NCI-H2196 (cell line): ENCODE measurements around the gene CLECL1.

Source experiments
- DNase-seq: peaks from one replicate; lab custom pipeline; 2025; ENCODE audit not compliant: unreplicated experiment; lab: John Stamatoyannopoulos, UW

The CLECL1 gene

DNA sequence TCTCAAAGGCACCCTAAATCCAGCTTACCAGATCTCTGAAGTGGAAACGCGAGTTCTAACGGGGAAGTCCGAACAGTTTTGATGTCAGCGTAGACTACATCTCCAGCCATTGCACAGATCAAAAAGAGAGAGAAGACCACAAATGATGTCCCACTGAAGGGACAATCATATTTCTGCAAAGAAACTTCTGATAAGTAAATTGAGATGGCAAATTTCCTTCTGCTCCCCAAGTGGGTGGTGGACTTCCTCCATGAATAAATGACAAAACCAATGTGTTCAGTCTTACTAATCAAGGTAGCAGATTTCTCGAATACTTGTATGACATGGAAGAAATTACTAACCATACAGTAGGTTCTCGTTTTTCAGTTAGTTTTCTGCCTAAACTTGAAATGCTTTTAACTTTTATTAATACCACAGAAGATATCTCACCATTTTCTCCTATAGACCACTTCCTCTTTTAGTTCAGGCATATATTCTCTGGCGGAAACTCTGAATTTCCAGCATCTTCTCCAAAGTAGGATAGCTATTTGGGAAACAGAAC lies at the start of gene CLECL1:
CLECL1 (minus strand) TSS at position 177 of the 541 bp plus-strand sequence.
- no peak for DNase-seq

DNA sequence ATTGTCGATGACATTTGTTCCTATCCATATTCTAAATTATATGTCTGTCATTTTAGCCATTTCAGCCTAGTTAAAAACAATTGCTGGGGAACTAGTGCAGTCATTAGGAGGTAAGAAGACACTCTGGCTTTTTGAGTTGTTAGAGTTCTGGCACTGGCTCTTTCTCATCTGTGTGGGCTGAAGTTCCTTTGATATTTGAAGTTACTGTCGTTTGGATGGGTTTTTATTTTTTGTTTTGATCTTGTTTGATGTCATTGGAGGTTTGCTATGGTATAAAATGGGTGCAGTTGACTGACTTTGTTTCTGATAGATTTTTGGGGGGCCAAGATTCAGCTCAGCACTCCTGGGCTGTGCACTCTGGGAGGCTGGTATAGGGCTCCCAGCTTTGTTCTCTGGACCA lies 48.5 kb upstream of the CLECL1 start:
- no peak for DNase-seq

DNA sequence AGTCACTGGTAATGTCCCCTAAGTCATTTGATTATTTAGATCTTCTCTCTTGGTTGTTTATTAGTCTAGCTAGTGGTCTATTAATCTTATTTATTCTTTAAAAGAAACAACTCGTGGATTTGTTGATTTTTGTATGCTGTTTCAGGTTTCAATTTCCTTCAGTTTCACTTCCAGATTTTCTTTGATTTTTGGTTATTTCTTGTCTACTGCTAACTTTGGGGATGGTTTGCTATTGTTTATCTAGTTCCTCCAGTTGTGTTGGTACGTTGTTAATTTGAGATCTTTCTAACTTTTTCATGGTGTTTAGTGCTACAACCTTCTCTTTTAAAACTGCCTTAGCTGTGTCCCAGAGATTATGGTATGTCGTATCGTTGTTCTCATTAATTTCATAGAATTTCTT lies 46.3 kb upstream of the CLECL1 start:
- no peak for DNase-seq

DNA sequence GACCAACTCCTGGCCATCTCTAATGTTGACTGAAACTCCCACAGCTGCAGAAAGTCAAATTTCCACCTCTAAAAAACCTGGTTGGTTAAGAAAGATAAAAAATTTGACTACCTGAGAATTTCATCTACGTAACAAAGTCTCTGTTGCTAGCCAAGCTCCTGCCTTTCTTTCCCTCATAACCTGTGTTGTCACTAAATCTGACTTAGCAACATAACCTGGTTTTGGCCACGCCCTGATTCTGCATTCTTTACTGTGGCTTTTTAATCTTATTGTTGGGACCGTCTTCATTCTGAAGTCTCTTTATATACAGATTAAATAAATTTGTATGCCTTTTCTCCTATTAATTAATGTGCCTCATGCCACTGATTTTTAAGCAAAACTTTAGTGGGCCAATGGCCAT lies 43.9 kb upstream of the CLECL1 start:
- DNase-seq: no peak

DNA sequence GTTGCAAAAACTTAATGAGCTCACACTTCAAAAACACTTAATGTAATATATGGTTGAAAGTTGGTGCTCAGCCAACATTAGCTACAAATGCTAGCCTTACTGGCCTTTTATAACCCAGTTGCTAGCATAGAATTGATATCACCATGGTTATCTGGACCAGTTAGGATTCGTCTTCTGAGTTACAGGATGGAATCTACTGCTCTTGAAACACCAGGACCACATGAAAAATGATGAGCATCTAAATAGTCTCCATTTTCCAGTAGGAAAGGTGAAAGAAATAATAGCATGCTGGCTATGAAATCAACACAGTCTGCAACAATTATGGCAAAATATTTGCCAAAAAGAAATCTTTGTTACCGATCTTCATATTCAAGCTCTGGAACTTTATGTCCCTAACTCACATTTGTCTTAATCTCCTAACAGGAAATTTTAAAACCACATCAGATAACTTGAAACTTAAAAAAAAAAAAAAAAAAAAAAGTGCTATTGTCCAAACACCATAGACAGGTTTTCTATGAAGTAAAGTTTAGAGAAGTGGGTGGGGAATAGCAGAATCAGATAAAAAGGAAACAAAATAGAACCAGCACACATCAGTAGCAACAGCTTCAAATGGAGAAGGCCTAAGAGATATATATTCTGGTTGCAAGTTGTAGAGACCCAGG lies 40.5 kb upstream of the CLECL1 start:
- no peak for DNase-seq

DNA sequence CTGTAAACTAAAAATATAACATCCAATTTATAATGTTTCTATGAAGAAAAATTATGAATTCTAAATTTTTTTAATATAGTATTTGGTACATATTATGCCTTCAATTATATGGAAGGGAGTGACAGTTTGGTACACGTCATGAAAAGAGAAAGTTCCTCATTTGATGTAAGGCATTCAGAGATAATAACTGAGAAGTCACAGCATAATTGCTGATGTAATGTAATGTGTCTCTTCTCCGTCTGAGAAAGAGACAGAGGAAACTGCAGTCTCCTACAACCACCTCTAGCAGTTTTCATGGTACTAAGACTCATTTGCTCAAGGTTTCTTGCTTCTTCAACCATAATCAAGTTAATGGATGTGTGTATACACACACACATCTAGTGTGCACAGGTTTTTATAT lies 30.1 kb upstream of the CLECL1 start:
- no peak for DNase-seq

DNA sequence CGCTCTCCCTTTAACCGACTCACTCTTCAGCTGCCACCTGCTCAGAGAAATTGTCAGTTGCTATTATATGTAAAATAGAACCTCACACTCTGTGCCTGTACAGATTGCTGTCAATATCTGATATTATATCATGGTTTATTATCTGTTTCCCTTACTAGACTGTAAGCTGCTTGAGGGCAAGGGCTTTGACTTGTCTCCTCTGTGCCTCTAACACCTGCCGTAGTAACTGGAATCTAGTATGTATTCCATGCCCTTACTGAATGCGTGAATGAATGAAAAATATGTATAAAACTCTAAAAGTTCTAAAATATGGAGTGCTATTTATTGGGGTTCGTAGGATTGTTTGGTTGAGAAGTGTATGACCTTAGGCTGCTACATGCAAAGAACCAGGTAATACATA lies 29.5 kb upstream of the CLECL1 start:
- no peak for DNase-seq

DNA sequence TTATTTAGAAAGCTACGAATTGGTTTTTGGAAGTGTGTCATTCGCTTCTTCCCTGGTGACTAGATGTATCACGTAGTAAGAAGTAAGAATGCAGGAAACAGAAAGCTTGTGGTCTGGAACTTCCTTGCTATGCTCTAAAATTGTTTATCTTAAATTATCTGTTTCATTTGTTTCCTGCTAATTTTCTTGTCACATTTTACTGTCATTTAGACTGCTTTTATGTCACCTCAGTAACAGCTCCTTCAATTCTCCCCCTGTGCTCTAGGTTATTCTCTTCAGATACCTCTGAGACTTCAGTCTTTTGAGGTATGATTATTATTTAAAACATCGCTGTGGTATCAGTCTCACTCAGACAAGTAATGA lies 28.5 kb upstream of the CLECL1 start:
- DNase-seq: no peak

DNA sequence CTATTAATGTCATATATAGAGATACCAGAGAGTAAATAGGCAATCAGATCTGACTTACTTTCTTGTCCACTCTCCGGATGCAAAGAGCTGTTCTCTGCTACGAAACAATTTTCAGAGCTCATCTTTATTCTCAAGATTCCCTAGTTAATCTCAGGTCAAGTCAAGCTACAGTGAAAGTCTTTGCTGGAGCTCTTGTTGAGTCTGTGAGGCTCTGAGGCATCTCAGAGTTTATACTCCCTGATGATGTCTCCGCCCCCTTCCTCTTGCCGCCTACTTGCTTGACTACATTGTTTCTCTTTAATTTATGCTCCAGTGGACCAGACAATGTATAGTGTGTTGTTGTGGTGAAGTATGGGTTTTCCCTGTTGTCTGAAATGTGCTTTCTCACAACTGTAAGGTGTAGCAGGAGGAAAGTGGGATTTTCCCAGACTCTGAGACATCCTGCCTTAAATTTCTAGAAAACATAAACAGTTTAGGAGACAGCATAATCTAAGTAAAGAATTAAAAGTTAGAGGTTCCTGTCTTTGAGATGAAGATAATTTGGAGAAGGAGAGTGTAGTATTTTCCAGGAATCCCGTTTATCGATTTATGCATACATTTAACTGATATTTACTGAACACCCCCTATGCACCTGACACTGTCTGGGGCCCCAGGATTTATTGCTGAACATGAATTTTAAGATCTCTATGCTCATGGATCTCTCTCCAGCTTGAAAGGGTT lies 28.0 kb upstream of the CLECL1 start, which contains the start of gene CD69:
CD69 (minus strand) TSS at position 203 of the 720 bp plus-strand sequence; CDS start at position 122, 81 bp downstream.
- DNase-seq: no peak

DNA sequence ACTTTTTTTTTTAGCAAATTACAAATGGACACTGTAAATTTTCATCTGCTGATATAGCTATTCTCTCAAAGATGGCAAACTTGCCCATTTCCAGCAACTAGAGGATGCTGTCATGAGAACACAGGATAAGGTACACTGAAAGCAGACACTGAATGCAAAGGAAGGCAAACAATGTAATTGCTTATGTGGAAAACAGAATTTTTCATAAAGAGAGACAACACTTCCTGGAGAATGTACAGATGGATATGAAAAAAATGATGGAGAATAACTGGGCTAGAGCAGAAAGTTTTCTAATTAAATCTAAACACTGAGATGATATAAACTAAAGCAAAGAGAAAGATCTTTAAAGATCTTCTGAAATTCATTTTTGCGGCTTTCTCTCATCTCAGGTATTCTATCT lies 27.2 kb upstream of the CLECL1 start:
- no peak for DNase-seq

DNA sequence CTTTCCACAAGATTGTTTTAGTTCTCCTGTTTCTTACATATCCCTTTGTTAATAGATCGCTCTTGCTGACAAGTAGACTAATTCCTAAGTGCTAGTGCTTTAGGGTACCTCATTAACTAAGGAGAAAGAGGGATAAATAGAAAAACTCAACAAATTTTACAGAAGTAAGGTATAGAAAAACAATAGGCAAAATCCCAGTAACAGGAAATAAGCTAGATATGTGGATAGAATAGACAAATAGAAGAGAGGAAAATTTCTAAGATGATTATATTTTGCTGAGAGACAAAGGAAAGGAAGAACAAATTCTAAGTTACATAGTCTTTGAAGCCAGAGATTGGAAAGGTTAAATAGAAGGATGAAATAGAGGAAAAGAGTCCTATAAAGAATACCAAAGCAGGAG lies 26.8 kb upstream of the CLECL1 start:
- no peak for DNase-seq

DNA sequence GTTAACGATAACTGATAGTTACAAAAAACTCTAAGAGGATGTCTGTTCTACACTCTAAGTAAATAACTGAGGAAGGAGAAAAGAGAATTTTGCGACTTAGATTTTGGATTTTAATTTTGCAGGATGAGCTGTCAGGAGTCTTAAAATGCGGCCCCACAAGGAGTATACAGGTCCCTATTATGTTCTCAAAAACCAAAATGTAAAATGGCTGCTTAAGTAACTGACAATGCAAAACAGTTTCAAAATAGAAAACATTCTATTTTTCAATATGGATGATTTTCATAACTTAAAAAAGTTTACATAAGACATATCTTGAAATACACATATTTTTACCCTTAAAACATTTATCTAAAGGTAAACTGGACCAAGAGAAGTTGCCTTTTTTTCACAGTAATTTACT lies 25.2 kb upstream of the CLECL1 start:
- no peak for DNase-seq

DNA sequence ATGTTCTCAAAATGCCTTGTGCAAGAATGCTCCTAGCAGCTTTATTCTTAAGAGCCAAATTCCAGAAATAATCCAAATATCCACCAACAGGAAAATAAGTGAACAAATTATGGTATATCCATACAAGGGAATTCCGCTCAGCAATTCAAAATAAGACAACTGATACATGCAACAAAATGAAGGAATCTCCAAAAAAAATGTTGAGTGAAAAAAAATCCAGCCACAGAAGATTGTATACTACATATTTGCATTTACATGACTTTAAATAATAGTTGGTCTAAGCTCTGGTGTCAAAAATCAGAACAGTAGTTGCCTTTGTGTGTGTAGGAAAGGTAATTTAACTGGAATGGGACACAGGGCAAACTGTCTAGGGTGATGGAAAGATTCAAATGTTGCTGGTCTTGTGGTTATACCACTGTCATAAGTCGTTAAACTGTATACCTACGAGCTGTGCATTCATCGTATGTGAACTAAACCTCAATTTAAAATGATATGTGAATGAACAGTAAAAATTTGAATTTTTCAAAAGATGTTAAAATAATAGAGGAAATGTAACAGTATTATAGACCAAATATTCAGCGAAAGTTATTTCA lies 24.6 kb upstream of the CLECL1 start:
- DNase-seq: no peak

DNA sequence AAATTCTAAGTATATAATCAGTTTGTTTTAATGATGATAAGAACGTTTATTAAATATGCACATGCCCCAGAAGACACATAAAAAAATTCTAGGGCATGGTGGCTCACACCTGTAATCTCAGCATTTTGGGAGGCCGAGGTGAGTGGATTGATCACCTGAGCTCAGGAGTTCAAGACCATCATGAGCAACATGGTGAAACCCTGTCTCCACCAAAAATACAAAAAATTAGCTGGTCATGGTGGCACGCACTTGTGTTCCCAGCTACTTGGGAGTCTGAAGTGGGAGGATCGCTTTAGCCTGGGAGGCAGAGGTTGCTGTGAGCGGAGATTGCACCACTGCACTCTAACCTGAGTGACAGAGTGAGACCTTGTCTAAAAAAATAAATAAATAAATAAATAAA lies 23.8 kb upstream of the CLECL1 start:
- no peak for DNase-seq

DNA sequence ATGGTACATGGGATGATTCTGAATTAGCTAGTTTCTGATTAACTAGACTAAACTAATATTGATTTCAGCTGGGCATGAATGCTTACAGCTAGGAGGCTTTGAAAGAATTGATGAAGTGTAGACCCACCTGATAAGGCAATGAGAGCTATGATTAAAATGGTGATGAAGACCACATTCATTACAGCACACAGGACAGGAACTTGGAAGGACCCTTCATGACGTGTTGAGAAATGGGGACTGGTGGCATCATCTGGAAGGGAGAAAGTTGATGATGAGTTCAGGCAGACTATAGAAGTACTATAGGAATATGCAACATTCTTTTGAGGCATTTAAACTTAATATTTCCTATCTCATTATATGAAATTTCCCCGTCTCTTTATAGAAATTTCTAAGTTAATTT lies 23.3 kb upstream of the CLECL1 start:
- DNase-seq: no peak

DNA sequence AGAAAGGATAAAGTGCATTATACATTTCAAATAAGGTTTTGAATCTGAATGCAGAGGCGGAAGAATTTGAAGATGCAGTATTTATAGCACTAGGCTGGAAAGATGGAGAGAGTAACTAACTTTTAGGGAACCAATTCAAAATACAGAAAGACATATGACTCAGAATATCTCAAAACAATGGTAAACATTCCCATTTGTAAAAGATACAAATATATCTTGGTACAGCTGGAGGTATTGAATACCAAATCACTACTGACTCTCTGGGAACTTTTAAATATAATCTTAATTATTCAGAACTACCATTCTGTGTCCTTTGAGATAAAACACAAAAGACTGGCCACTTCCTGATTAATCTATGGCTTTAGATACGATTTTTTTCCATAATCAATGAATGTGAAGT lies 22.7 kb upstream of the CLECL1 start:
- no peak for DNase-seq

DNA sequence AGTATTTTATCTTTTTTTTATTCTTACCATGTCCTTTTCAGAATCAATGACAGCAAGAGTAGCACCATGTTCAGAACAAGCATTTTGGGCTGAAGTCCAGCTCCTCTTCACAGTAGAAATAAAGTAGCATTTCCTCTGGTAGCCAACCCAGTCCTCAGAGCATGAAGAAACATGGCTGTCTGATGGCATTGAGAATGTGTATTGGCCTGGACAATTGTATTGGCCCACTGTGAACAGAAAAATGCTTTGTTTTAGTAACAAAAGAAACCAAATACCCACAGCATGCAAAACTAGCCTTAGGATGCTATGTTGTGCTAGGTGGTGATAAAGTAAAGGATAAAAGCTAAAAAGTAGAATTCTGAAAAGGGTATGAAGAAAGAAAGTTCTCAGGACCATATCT lies 22.1 kb upstream of the CLECL1 start:
- DNase-seq: no peak

DNA sequence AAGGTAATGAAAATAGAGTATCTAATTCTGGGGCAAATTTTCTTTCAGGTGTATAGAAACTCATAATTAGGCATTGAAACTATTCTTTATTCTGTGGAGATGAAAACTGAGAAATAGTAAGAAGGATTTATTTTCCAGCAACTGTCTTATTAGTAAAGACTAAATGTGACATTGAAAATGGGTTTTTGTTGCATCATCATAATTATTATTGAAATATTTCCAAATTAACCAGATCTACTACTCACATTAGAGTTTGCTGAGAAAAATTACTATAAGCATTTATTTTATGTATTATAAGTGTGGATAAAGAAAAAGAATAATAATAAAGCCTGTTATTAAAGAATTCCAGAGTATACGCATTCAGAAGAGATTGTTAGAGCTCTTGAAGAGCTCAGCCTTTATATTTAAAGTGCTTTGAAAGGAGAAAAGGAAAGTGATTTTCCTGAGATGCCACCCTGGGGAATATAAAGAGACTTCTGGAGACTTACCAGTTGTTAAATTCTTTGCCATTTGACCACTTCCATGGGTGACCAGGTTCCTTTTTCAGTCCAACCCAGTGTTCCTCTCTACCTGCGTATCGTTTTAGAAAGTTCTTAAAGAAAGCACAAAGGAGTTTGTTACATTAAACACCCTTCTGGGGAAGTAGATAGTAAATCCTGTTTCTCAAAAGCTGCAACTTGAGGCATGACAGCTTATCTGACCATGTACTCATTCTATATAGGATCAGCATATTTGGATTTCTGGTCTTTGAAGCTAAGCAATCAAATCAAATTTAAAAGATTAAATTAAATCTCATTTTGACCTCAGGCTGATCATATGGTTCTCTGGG lies 21.4 kb upstream of the CLECL1 start:
- DNase-seq: no peak

DNA sequence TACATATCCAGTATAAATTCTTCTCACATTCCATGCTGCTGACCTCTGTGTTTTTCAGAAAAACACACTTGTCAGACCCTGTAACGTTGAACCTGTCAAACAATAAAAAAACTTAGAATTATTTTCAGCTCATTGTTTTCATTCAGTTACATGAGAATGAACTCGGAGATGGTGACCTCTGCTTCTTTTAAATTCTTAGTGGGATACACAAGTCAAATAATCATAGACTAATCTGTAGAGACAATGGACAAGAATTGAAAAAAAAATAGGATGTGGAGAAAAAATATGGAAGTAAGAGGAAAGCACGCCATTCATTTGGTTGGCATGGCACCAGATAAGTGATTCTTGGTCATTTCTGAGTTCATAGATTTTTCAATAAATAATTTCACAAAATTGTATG lies 20.6 kb upstream of the CLECL1 start:
- no peak for DNase-seq

DNA sequence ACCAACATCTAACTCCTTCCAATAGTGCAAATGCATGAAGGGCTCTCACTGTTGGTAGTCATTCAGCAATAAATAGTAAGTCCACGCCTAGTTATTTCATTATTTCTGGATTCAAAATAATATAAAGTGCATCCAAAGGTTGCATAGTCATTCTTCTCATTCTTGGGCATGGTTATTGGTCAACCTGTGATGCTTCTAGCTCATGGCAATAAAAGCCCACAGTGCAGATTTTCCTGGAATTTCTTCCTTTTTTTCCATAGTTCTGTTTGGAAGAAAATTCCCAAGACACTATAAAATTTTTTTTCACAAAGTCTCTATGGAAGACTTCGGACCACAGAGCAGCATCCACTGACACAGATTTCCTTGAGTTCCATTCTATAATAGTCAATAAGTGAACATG lies 20.2 kb upstream of the CLECL1 start:
- DNase-seq: no peak

DNA sequence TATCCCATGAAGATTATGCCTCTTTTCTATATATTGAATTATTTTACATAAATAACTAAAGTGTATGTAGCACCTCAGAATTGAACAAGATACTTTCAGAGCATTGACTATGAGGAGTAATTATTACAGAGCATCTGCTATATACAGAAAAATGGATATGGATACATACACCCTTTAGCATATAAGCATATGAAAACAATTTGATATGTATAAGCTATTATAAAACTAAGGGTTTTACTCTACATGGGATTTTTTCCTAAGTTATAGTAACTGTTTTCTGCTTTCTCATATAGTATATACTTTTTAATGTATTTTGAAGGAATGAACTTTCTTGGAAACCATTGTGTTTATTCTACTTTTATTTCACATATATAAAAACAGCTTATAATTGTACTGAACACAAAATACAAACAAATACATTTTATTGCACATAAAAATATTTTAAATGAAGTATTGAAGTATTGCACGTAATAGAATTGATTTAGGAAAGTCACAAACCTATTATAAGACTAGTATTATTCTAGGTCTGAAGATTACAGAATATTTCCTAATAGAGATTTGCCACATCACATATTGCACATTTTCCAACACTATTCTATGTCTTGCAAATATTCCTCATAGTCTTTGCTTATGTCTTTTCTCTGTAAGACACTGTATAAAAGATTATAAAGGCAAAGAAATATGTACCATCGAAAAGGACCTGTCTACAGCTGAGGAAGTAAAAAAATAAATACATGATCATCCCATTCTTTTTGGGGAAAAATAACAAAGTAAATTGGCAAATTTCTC lies 19.4 kb upstream of the CLECL1 start:
- no peak for DNase-seq
